Stimulated activated naive B cell treated with anti-CD40 and anti-IgM and Interleukin-4, amounts not matched to agents 10 μg/mL and 1 μg/mL and 100 μg/mL, for 72 hours (primary cell): ENCODE data around the gene BTRC.

Experiments
- ATAC-seq, 2 donors: fragments of 150-1000 bp; cut with Tn5 transposase; replicated peaks; 2 replicates each; pipeline ENCODE4 v1.10.0; 2021; ENCODE audit warnings: moderate library complexity in 1 of 2
- DNase-seq: peaks from one replicate; pipeline ENCODE4 v3.0.0; 2021
- H3K27ac Mint-ChIP-seq: one replicate; pipeline ENCODE4 v1.8.0; 2022; ENCODE audit warnings: mild to moderate bottlenecking, mixed read lengths
- H3K27me3 Mint-ChIP-seq, 2 donors: one replicate each; pipeline ENCODE4 v1.8.0; 2022; ENCODE audit warnings: mixed read lengths in 2 of 2
- H3K36me3 Mint-ChIP-seq, 2 donors: one replicate each; pipeline ENCODE4 v1.8.0; 2022; ENCODE audit warnings: mixed read lengths in 2 of 2, mild to moderate bottlenecking in 1 of 2
- H3K4me1 Mint-ChIP-seq, 2 donors: one replicate each; pipeline ENCODE4 v1.8.0; 2022; ENCODE audit warnings: mixed read lengths in 2 of 2, mild to moderate bottlenecking in 1 of 2
- H3K4me3 Mint-ChIP-seq, 2 donors: one replicate each; pipeline ENCODE4 v1.8.0; 2022; ENCODE audit warnings: mild to moderate bottlenecking in 2 of 2, mixed read lengths in 2 of 2, moderate library complexity in 1 of 2
- H3K9me3 Mint-ChIP-seq, 2 donors: one replicate each; pipeline ENCODE4 v1.8.0; 2022; ENCODE audit warnings: mixed read lengths in 2 of 2, mild to moderate bottlenecking in 1 of 2

Gene BTRC

DNA sequence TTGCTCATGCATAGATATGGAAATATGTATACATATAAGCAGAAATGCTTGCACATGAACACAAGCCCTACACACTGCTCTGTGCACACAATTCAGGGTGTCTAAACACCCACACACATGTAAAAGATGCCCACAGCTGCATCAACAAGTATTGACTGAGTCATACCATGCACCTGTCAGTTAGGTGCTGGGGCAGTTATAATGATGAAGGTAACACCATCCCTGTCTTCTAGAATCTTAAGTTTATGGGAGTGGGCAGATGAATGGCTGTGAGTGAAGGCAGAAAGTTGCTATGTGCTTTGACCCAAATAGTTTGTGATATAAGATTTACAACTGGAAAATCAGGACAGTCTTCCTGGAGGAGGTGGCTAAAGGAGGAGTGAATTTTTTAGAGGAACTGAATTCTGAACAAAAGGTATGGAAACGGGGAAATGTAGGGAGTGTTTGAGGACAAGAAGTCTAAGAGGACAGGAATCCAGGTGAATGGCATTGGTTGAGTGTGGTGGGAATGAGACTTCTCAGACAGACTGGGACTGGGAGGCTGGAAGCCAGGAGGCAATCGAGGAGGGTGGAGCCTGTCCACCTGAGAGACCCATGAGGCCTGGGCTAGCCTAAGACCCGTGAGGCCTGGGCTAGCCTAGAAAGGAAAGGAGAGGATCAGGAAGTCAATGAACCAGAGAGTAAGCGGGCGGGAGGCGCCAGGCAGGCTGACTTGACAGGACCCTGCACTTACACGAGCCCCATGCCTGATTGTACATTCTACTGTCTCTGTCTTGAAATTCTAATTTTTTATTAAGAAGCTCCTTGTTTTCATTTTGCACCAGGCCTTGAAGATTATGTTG, 213.4 kb downstream of the BTRC start:
- Mint-ChIP-seq H3K4me3 (no peak overlapping the region), H3K4me1 (peaks cover 21 to 34% of the 10 kb centered on the region in 2 donors), H3K27me3 (peaks cover 66 to 81% of the 10 kb centered on the region in 2 donors), H3K27ac (no peak overlapping the region), H3K36me3 (peaks cover 3 to 4% of the 10 kb centered on the region in 2 donors), H3K9me3 (no peaks in the 10 kb centered on the region)
- no peak for DNase-seq
- peak; percentile 15 to 29 for ATAC-seq

- DNase-seq (no peak), ATAC-seq (no peak)
- Mint-ChIP-seq H3K9me3 (no peaks in the 10 kb centered on the region), H3K36me3 (peaks cover 3 to 10% of the 10 kb centered on the region in 2 donors), H3K4me3 (peak overlapping the region; percentile 17 to 87), H3K27me3 (peaks cover 66 to 78% of the 10 kb centered on the region in 2 donors), H3K27ac (no peak overlapping the region), H3K4me1 (peaks cover 21 to 34% of the 10 kb centered on the region in 2 donors)
Measured at GRCh38 chr10:101568054-101568745, 214.2 kb downstream of the BTRC start.

DNA sequence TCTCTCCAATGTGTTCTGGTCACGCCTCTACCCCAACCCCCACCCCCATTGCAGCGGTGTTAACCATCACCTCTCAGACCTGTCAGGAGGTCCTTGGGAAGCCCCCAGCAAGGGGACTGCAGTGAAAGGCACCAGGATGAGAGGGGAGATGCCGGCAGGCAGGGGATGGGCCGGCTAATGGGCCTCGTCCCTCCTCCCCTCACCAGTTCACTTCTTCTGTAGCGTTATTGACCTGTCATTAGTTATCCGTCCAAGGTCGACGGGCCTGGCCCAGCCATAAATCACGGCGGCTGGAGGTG, 215.3 kb downstream of the BTRC start:
- Mint-ChIP-seq H3K27me3 (peaks cover 59 to 68% of the 10 kb centered on the region in 2 donors), H3K4me1 (peaks cover 21 to 34% of the 10 kb centered on the region in 2 donors)

DNA sequence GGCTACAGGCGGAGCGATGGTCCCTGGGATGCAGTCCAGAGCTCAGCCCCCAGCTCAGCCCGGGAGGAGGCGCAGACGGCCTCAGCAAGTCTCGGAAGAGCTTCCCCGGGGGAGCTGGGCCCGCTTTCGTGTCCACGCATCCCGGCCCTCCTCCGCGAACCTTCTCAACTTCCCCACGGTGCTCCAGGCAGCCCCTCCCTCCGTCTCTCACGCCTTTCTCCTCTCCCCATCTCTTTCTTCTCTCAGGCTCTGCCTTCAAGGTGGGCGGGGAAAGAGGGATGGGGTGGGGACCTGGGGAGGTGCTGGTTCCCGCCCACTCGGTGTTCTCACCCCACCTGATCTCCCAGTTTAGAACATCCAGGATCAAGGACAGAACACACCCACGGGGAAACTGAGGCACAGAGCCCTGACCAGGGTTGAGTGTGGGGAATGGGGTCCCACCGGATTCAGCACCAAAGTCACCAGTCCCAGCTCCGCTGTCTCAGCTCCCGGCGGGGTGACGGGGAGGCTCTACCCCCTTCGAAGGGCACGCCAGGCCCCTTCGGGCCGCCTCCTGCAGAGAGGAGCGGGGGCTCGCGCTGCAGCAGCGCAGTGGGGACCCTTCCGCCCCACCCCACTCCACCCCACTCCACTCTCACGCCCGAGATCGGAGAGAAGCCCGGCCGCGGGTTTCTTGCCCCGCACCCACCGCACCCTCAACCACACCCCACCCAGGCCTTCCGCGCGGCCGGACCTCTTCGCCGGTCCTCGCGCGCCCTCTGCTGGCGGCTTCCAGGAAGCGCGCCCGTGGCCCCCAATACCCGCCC, 215.9 kb downstream of the BTRC start:
- Mint-ChIP-seq H3K27me3 (peaks cover 56 to 63% of the 10 kb centered on the region in 2 donors), H3K27ac (peak overlapping the region; percentile 76)
- ATAC-seq: peak; percentile 80 to 85

More for the DNA sequence above, 215.3 kb downstream of the BTRC start:
- peaks cover 6 to 15% of the 10 kb centered on the region in 2 donors for H3K36me3 Mint-ChIP-seq
- ATAC-seq (no peak), DNase-seq (no peak)
- peak overlapping the region; percentile 76 for H3K27ac Mint-ChIP-seq
- H3K4me3 Mint-ChIP-seq: peak overlapping the region; percentile 83 to 87
- no peaks in the 10 kb centered on the region for H3K9me3 Mint-ChIP-seq

GRCh38 chr10:101570428-101571270, 216.7 kb downstream of the BTRC start:
- Mint-ChIP-seq H3K27ac (peak overlapping the region; percentile 42), H3K4me1 (peaks cover 21 to 34% of the 10 kb centered on the region in 2 donors), H3K27me3 (peaks cover 48 to 55% of the 10 kb centered on the region in 2 donors), H3K4me3 (peak overlapping the region; percentile 83 to 87), H3K9me3 (no peaks in the 10 kb centered on the region), H3K36me3 (peaks cover 6 to 19% of the 10 kb centered on the region in 2 donors)
- ATAC-seq (peak; percentile 28 to 35), DNase-seq (no peak)

More for the DNA sequence above, 215.9 kb downstream of the BTRC start:
- peak; percentile 66 for DNase-seq
- H3K9me3 Mint-ChIP-seq: no peaks in the 10 kb centered on the region
- H3K36me3 Mint-ChIP-seq: peaks cover 6 to 19% of the 10 kb centered on the region in 2 donors
- H3K4me1 Mint-ChIP-seq: peaks cover 21 to 34% of the 10 kb centered on the region in 2 donors
- peak overlapping the region; percentile 83 to 87 for H3K4me3 Mint-ChIP-seq

DNA sequence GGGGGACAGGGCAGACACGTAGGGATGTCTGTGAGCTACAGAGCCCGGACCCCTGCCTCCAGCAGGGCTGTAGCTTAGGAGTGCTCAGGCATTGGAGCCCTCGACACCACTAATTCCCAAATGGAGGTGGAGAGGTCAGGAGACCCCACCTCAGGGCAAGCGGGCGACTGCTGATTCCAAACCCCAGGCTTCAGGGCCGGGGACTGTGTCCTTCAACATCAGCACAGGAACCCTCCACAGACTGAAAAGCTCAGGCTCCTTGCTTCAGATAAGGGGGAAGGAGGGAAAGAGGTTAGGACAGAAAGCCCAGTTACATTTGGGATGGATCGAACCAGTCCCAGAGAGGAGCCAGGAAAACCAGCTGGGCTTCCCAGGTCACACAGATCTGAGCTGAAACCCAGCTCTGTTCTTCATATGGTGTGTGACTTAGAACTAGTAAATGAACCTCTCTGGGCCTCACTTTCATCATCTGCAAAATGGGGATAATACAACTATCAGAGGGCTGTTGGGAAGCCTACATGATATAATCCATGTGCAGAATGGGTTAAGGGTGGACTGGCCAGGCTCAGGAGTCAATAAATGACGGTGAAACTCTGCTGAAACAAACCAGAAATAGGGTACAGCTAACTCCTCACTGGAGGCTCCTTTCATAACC, 217.4 kb downstream of the BTRC start:
- no peaks in the 10 kb centered on the region for H3K9me3 Mint-ChIP-seq
- peak overlapping the region; percentile 83 to 87 for H3K4me3 Mint-ChIP-seq
- DNase-seq (no peak), ATAC-seq (no peak)
- H3K4me1 Mint-ChIP-seq: peaks cover 18 to 30% of the 10 kb centered on the region in 2 donors
- peaks cover 6 to 23% of the 10 kb centered on the region in 2 donors for H3K36me3 Mint-ChIP-seq
- H3K27me3 Mint-ChIP-seq: peaks cover 40 to 48% of the 10 kb centered on the region in 2 donors
- H3K27ac Mint-ChIP-seq: no peak overlapping the region

- Mint-ChIP-seq H3K27ac (no peak overlapping the region), H3K27me3 (peaks cover 35 to 40% of the 10 kb centered on the region in 2 donors), H3K4me3 (no peak overlapping the region), H3K36me3 (peaks cover 9 to 26% of the 10 kb centered on the region in 2 donors), H3K4me1 (peaks cover 15 to 23% of the 10 kb centered on the region in 2 donors), H3K9me3 (no peaks in the 10 kb centered on the region)
- ATAC-seq (no peak), DNase-seq (no peak)
Measured at GRCh38 chr10:101572126-101572525, 218.2 kb downstream of the BTRC start.

GRCh38 chr10:101572785-101573184, 218.8 kb downstream of the BTRC start:
- Mint-ChIP-seq H3K27ac (no peak overlapping the region), H3K27me3 (peaks cover 29 to 34% of the 10 kb centered on the region in 2 donors), H3K9me3 (no peaks in the 10 kb centered on the region), H3K36me3 (peaks cover 11 to 31% of the 10 kb centered on the region in 2 donors), H3K4me3 (no peak overlapping the region), H3K4me1 (peaks cover 11 to 18% of the 10 kb centered on the region in 2 donors)
- DNase-seq (no peak), ATAC-seq (no peak)

GRCh38 chr10:101573885-101574753, 220.2 kb downstream of the BTRC start:
- Mint-ChIP-seq H3K4me3 (no peak overlapping the region), H3K9me3 (no peaks in the 10 kb centered on the region), H3K27ac (no peak overlapping the region), H3K4me1 (peaks cover 11 to 18% of the 10 kb centered on the region in 2 donors), H3K27me3 (peaks cover 15 to 20% of the 10 kb centered on the region in 2 donors), H3K36me3 (peaks cover 19 to 45% of the 10 kb centered on the region in 2 donors)
- ATAC-seq (no peak), DNase-seq (no peak)

DNA sequence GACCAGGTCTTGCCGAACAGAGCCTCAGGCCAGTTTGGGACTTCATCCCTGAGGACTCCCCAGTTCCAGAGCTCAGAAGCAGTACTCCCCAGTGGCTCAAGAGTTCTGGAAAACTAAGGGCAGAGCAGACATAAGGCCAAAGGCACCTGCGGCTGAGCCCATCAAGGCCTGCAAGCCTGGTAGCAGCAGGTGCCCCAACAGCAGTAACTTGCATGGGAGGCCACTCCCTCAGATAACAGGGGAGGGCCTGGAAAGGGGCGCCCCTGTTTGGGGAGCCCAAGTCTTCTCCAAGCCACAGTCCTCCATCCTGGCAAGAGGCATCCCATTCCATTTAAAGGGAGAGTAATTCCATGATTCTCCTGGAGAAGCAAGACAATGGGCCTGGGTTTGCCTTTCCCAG, 221.1 kb downstream of the BTRC start:
- ATAC-seq (no peak), DNase-seq (no peak)
- Mint-ChIP-seq H3K27ac (no peak overlapping the region), H3K27me3 (peaks cover 7 to 11% of the 10 kb centered on the region in 2 donors), H3K4me3 (no peak overlapping the region), H3K36me3 (peaks cover 24 to 52% of the 10 kb centered on the region in 2 donors), H3K4me1 (peaks cover 6 to 11% of the 10 kb centered on the region in 2 donors), H3K9me3 (no peaks in the 10 kb centered on the region)

GRCh38 chr10:101575580-101576210, 221.7 kb downstream of the BTRC start:
- no peak overlapping the region for H3K4me3 Mint-ChIP-seq
- ATAC-seq (peak in 1 of 2 donors; percentile 18), DNase-seq (no peak)
- peaks cover 5 to 6% of the 10 kb centered on the region in 2 donors for H3K27me3 Mint-ChIP-seq
- H3K9me3 Mint-ChIP-seq: no peaks in the 10 kb centered on the region
- peak overlapping the region; percentile 31 for H3K27ac Mint-ChIP-seq
- H3K36me3 Mint-ChIP-seq: peaks cover 25 to 54% of the 10 kb centered on the region in 2 donors
- H3K4me1 Mint-ChIP-seq: peaks cover 4 to 5% of the 10 kb centered on the region in 2 donors
